Measurements from ENCODE around the gene ARSK. TPM values are rescaled to one million over a fixed set of nuclear protein-coding genes. Genes with fewer than 3 reads are reported as not detected.

Gene ARSK, protein sequence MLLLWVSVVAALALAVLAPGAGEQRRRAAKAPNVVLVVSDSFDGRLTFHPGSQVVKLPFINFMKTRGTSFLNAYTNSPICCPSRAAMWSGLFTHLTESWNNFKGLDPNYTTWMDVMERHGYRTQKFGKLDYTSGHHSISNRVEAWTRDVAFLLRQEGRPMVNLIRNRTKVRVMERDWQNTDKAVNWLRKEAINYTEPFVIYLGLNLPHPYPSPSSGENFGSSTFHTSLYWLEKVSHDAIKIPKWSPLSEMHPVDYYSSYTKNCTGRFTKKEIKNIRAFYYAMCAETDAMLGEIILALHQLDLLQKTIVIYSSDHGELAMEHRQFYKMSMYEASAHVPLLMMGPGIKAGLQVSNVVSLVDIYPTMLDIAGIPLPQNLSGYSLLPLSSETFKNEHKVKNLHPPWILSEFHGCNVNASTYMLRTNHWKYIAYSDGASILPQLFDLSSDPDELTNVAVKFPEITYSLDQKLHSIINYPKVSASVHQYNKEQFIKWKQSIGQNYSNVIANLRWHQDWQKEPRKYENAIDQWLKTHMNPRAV
- total RNA-seq: 13.0 TPM

DNA sequence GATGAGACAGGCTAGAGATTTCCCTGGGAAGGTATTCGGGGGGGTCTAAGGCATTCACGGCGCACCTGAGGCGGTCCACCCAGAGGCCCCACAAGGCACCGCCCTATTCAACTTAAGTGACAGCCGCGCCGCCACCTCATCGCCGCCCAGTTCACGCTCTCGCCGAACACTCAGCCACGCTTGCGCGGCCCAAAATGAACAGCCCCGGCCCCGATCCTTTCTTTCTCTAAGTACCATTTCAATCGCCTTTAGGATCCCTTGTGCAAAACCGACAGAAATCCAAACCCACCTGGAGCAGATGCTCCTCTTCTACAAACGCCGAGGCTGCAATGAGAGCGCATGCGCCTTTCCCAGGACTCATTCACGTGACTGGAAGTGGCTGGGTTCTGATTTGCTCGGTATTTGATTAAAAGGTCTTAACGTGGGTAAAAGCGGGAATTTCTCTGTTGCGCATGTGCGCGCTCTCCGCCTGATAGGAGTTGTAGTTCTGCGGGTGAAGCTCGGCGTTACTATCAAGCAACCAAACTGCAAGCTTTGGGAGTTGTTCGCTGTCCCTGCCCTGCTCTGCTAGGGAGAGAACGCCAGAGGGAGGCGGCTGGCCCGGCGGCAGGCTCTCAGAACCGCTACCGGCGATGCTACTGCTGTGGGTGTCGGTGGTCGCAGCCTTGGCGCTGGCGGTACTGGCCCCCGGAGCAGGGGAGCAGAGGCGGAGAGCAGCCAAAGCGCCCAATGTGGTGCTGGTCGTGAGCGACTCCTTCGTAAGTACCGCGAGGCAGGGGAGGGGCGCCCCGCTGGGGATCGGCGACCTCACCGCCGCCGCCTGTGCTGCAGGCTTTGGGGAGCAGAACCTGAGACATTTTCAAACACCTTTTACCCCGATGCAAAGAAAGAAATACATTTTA is at the start of gene ARSK, which contains the start of gene SKIC3:
Gene ARSK (plus strand): TSS at position 455 of the 902 bp plus-strand sequence. CDS start 178 bp downstream, at position 633.
Gene SKIC3 (minus strand): TSS at position 331 of the 902 bp plus-strand sequence. CDS start 7,827 bp downstream, outside the sequence.
- DNase-seq (ENCODE audit: low spot score in 2 of 2): peak; percentile 80 to 85
- FAIRE-seq: peak; percentile 40

DNA sequence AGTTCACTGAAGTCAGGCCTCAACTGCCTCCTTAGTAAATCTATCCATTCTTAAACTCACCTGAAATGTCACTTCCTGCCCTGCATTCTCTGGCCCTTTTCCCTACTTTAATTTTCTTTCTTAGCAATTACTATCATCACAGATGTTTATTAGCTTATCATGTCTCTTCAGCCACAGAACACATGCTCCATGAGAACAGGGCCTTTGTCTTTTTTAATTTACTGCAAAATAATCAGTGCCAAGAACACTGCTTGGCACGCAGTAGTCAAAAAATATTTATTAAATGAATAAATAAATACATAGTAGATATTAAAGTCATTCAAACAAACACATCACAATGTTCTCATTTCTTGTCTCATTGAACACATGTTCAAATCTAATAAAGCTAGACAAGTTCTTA is 46.4 kb upstream of the ARSK start:
- FAIRE-seq (peak; percentile 43), DNase-seq (ENCODE audit: low spot score in 2 of 2) (no peak)

DNA sequence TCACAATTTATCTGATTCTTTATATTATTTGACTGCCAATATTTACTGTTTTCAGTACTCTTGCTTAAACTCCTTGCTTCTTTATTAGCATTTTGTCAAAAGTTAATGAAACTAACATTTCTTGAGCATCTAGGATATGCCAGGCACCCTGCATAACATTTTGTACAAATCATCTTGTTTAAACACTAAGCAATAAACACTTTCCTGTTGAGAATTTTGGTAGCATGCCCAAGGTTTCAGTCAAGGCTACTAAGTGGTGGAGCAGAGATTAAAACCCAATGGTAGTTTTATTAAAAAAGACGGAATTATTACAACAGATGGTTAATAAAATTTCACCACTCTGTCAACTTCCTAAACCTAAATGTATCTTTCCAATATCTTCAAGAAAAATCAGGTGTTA is 43.3 kb upstream of the ARSK start:
- no peak for DNase-seq (ENCODE audit: low spot score in 2 of 2)
- FAIRE-seq: no peak

DNA sequence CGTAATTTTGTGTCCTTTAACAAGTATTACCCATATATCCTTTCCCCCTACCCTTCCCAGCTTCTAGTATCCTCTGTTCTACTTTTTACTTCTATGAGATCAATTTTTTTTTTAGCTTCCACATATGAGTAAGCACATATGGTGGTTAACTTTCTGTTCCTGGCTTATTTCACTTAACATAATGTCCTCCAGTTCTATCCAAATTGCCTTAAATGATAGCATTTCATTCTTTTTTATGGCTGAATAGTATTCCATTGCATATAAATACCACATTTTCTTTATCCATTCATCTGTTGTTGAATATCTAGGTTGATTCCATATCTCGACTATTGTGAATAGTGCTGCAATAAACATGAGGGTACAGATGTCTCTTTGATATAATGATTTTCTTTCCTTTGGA is 36.5 kb upstream of the ARSK start:
- no peak for DNase-seq (ENCODE audit: low spot score in 2 of 2)
- FAIRE-seq: no peak

DNA sequence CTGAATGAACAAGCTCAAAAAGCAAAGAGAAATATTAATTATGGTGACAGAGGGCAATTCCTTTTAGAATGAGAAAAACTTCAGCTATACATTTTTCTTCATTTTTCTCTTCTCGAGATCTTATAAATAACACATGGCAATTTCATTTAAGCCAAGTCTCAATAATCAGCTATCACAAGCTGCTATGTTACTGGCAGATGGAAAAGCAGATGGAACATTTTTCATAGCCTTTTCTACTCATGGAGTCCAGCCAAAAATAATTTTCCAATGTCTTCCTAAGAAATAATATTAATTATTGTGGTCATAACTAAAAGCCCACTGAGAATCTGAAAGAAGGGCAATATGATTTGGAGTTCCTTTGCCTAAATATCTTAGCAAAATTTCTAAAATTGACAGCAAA is 35.8 kb upstream of the ARSK start:
- no peak for DNase-seq (ENCODE audit: low spot score in 2 of 2)
- no peak for FAIRE-seq

DNA sequence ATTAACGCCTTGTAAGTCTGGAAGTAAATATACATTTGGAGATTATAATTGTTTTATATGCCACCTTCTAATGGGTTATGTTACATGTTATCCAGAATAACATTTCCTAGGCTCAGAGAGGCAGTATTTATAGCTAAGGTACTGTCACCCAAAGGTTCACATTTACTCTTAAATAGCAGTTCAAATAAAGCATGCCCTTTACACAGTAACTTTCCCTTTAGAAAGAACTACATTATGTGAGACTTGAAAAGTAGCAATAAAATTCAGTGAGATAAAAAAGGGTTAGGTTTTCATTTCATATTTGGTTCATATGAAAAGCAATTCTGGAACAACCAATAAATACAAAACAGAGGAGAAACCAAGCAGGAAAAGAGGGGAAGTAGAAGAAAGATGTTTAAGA is 35.2 kb upstream of the ARSK start:
- DNase-seq (ENCODE audit: low spot score in 2 of 2) (no peak), FAIRE-seq (no peak)

DNA sequence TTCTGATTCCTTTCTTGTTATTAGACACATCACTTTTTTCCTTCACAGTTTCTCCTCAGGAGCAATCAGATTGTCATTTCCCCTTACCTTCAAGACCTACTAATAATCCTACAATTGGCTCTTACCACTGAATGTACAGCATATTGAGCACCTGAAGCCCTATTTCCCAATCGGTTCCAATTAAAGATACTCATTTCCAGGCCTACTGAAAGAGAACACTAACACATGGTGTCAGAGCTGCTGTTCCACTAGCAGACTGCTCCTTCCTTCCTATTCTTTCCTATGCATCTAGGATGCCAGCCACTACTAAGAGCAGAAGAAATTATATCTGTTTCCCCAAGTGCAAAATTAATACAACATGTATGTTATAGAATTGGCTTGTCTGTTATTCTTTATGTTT is 34.7 kb upstream of the ARSK start:
- FAIRE-seq (no peak), DNase-seq (ENCODE audit: low spot score in 2 of 2) (no peak)

DNA sequence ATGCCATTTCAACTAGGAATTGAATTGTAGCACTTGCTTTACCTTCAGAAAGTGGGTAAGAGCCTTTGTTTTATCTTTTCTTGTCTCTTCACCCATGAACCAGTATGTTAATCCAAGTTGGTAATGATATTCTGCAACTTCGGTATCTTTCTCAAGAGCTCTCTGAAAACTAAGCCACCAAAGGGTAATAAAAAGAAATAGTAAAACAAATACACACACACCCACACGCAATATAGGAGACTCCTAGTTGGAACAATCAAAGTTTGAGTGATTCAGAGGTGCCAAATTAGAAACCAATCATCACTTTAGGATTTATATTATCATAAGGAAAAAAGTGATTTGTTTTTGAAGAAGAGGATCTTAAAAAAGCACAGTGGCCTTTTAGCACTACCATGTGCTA is 30.5 kb upstream of the ARSK start:
- DNase-seq (ENCODE audit: low spot score in 2 of 2): no peak
- FAIRE-seq: no peak

DNA sequence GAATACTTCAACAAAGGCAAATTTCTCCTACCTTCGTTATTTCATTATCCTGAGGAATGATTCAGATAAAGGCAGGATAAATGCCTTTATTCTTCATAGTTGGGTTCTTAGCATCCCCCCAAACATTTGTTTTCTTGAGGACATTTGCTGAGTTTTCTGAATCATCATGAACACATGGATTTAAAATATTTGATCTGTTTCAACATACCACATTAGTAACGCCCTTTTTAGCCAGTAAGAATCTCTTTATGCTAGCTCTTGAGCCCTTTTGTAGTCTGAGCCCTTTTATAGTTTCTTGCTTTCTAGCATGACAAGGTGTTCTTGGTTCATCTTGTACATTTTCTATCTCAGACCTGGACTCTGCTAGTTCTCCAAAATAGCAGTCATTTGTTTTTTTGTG is 28.0 kb upstream of the ARSK start:
- DNase-seq (ENCODE audit: low spot score in 2 of 2) (no peak), FAIRE-seq (no peak)

DNA sequence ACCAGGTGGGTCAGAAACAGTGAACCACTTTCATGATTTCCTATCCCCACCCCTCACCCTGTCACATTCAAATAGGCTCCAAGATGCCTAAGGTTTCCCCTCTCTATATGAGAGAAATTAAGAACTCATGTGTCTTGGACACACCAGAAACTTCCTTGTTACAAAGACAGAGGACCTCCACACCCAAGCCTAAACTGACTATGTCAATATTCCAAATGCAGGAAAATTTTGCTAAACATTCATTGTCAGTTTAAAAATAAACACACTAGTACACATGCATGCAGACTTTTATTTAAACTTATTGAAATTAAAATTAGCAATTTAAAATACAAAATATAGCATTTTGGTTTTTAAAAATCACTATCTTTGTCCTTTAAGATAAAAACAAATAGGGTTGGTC is 26.3 kb upstream of the ARSK start:
- FAIRE-seq (no peak), DNase-seq (ENCODE audit: low spot score in 2 of 2) (no peak)

DNA sequence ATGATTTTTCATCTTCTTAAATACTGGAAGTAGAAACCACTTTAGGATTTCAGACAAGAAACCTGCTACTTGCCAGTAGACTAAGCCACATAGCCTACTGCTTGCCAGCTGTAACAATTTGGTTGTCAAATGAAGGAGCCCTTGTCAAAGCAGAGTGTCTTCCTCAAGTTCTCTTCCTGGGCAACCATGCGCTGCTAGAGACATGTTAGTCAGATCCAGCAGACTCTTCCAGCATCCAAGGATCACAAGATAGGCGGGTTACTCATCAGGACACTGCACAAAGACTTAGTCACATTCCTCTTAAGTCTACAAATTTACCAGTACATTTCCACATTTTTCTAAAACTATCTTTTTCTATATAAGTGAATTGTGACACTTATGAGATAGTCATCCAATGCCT is 24.5 kb upstream of the ARSK start:
- FAIRE-seq (no peak), DNase-seq (ENCODE audit: low spot score in 2 of 2) (no peak)

DNA sequence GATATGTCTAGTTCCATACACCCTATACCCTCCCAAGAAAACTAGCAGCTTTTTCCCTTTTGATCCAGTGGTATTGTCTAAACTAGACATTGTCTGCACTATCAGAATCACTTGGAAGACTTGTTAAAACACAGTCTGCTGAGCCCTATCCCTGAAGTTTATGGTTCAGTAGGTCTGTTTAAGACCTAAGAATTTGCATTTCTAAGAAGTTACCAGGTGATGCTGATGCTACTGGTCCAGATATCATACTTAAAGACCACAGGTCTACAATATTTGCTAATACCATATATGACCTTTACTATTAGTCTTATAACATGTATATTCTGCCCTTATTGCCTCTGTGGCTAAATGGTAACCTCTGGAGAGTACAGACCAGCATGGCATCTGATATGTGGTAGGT is 23.4 kb upstream of the ARSK start:
- FAIRE-seq: no peak
- no peak for DNase-seq (ENCODE audit: low spot score in 2 of 2)

DNA sequence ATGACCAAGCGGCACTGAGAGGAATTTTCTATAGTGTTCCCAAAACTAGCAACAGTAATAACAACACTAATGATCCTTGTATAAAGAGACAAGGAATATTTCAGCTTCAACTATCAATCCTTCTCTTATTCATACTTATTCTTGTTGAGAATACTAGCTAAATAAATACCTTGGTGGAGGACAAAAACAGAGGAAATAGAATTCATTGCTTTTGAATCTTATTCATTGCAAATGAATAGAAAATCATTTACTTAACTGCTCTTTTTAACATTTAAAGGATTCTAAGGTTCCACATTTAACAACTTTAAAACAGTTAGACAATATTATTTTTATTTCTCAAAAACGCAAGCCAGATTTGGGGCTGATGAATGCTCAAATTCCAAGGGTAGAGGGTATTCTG is 22.5 kb upstream of the ARSK start:
- no peak for FAIRE-seq
- DNase-seq (ENCODE audit: low spot score in 2 of 2): no peak

DNA sequence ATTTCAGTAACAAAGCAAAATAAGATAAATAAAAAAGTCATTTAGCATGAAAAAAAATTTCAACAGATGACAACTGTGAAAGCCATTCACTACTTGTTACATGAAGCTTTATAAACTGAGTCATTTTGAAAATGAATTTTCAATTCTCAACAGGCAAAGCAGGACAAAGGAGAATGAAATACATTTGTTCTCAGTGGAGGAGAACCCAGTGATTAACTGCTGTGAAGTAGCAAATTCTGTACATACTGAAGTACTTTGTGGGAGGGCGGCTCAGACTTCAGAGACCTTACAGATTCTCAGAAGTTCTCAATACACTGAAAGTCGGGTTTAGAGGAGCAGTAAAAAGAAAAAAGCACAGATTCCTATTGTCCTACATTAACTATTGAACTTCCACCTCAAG is 21.8 kb upstream of the ARSK start:
- FAIRE-seq: no peak
- DNase-seq (ENCODE audit: low spot score in 2 of 2): no peak

DNA sequence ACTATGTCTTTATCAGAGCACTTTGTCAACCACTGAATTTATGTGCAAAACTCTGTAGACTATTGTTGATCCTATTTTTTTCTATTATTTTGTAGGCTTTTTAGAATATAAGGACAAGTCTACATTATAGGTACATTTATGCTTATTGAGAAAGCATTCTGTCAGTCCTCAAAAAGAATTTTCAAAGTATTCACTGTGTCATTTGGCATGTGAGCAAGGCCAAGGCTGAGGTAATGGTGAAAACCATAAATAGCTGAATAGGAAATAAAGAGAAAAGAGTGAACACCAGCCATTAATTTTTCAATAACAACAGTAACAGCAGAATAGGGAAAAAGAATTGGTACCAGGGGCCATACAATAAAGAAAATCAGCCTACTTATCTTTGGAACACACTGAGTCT is 21.1 kb upstream of the ARSK start:
- no peak for FAIRE-seq

DNA sequence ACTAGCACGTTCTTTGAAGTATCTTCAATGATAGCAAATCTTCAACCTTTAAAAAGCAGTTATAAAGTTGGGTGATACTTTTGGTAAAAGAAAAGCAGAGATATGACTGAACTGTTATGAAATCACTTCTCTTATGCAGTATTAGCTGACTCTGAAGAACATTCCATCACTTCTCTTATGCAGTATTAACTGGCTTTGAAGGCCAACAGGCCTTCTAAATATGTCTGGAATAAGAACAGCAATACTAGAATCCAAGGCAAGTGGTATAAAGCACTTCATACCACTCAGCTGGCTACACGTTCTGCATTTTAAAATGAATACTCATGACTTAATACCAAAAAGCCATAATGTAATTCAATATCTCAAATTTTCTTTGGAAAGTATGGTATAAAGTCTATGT is 17.4 kb upstream of the ARSK start:
- DNase-seq (ENCODE audit: low spot score in 2 of 2): no peak
- FAIRE-seq: no peak

More for the DNA sequence above, 21.1 kb upstream of the ARSK start:
- no peak for DNase-seq (ENCODE audit: low spot score in 2 of 2)

DNA sequence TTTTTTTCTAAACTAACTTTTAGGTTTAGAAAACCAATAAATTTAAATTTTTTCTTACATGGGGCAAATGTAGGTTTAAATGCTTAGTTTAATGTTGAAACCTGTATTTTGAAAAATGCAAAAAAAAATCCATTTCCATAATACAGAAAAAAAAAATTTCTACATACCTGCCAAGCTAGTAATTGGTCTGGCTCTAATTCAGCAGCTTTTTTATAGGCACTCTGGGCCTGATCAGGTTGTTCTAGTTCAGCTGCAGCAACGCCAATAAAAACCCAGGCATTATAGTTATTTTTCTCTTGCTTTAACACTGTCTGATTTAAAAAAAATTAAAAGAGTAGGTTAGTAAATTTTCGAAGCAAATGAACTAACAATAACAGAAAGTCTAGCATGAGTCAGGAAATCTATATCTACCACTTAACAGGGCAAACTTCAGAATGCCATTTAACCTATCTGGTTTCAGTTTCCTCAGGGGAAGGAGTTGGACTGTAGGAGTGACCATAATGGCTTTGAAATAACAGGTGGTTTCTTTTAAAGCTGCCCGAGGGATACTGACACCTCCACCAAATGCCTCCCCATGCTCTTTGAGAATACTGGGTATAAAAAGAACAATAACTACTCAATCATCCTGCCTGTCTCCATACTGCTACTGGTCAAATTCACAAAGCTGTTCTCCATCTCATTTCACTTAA is 11.7 kb upstream of the ARSK start:
- FAIRE-seq (no peak), DNase-seq (ENCODE audit: low spot score in 2 of 2) (no peak)

DNA sequence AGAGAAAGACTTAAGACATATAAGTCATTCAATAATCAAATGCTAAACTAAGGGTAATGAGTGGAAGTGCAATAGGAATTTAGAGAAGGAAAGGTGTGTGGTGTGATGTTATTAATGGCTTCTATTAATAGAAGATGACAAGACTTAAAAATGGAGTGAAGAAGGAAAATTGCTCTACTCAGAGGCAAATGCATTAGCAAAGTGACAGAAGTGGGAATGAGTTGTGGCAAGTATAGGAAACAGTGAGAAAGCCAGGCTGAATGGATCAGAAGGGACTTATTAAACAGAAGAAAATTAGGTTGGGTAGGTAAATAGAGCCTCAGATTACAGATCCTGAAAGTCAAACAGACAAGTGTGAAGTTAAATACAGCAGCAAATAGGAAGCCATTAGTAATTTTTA is 5.9 kb upstream of the ARSK start:
- FAIRE-seq (no peak), DNase-seq (ENCODE audit: low spot score in 2 of 2) (no peak)

DNA sequence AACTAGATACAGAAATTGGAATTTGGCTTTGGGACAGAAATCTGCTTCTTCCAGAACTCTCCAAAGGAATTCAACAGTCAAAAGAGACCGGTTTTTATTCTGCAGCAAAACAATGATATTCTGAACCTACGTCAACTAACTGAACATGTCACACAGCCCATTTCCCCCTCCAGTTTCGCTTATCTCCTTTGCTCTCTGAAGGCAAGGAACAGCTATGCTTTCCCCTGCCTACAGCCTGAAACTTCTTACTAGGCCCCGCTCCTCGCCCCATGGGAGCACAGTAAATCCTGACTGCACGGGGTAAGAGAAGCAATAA is 612 bp upstream of the ARSK start:
- no peak for FAIRE-seq
- no peak for DNase-seq (ENCODE audit: low spot score in 2 of 2)

DNA sequence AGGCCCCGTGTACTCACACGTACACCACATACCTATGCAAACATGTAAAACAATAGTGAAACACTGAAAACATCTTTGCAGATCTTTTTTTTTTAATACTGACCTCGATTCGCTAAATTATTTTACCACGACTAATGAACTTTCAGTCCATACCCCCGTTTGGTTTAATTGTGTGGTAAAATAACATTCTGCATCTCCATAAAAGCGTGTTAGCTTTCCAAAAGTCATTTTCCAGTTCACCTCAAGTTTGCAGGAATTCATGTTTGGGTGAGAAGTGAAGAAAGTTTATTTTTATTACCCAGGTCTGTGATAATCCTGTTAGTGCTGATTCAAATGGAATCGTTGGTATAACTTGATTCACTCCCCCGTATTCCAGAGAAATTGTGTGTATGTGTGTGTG is 652 bp downstream of the ARSK start:
- DNase-seq (ENCODE audit: low spot score in 2 of 2): peak in 1 of 2 donors; percentile 5
- FAIRE-seq: no peak

DNA sequence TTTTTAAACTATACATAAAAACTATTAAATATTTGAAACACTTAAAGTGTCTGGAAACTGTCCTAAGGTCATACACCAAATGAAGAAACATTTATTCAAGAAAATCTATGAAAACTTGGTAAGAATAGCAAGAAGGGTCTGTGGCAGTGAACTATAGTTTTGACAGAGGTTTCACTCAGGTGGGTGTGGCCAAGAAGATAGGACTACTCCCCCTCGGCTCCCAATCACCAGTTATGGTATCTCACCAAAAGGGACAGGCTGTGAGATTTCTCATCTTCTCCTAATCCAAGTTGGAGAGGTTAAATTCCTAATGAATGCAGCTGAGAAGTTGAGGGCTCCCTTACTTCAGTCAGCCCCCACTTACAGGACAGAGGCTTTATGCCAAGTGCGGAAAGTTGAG is 2.9 kb downstream of the ARSK start:
- DNase-seq (ENCODE audit: low spot score in 2 of 2) (no peak), FAIRE-seq (no peak)
